CD14-positive monocyte (primary cell): ENCODE data around the gene TSPAN3. TPM values are rescaled to one million over a fixed set of nuclear protein-coding genes. Genes with fewer than 3 reads are reported as not detected.

Experiments
- DNase-seq, 3 donors: peaks; one replicate each; pipeline ENCODE4 v3.0.0-alpha.2; 2011 to 2022
- H2AFZ ChIP-seq: 2 replicates; pipeline ENCODE4 v1.6.0; 2012; ENCODE audit warnings: mild to moderate bottlenecking, low read depth, low read length, inconsistent platforms; ENCODE audit not compliant: insufficient read depth, poor library complexity, severe bottlenecking
- H3K27ac ChIP-seq, 2 donors: 1 replicate in 1 of 2; 2 replicates in 1 of 2; pipeline ENCODE4 v1.5.1; 2012 to 2013; ENCODE audit warnings: low read length in 2 of 2, control low read depth in 1 of 2, inconsistent platforms in 1 of 2, low read depth in 1 of 2, mild to moderate bottlenecking in 1 of 2
- H3K27me3 ChIP-seq, 2 donors: one replicate each; pipeline versions ENCODE4 v1.6.0 to v1.6.1; 2011 to 2013; ENCODE audit warnings: low read length in 2 of 2; ENCODE audit not compliant: control insufficient read depth in 2 of 2, insufficient read depth in 2 of 2
- H3K36me3 ChIP-seq, 2 donors: replicated peaks in 1 of 2; 1 replicate in 1 of 2; 2 replicates in 1 of 2; pipeline versions ENCODE4 v1.5.1 to v1.6.1; 2012 to 2013; ENCODE audit warnings: low read length in 2 of 2, control low read depth in 1 of 2, inconsistent platforms in 1 of 2, mild to moderate bottlenecking in 1 of 2; ENCODE audit not compliant: insufficient read depth in 2 of 2, control insufficient read depth in 1 of 2
- H3K4me1 ChIP-seq, 2 donors: 1 replicate in 1 of 2; 2 replicates in 1 of 2; pipeline versions ENCODE4 v1.5.1 to v1.6.1; 2012 to 2013; ENCODE audit warnings: low read length in 2 of 2, control low read depth in 1 of 2, inconsistent platforms in 1 of 2, mild to moderate bottlenecking in 1 of 2, moderate library complexity in 1 of 2; ENCODE audit not compliant: insufficient read depth in 2 of 2, control insufficient read depth in 1 of 2
- H3K4me2 ChIP-seq: replicated peaks from 2 replicates; pipeline ENCODE3; 2012; ENCODE audit warnings: low read length, moderate library complexity, mild to moderate bottlenecking; ENCODE audit not compliant: poor library complexity, severe bottlenecking; ENCODE audit errors: extremely low read depth
- H3K4me3 ChIP-seq, 3 experiments: fragments of 200-600 bp in 1 of 3; sonication (generic) in 1 of 3; replicated peaks in 1 of 3; 1 replicate in 2 of 3; 2 replicates in 1 of 3; pipeline ENCODE4 v1.5.1; 2011 to 2013; ENCODE audit warnings: low read length in 3 of 3, mild to moderate bottlenecking in 3 of 3, control low read depth in 2 of 3, low read depth in 2 of 3, inconsistent platforms in 1 of 3, moderate library complexity in 1 of 3
- H3K79me2 ChIP-seq: 2 replicates; pipeline ENCODE4 v1.6.0; 2012; ENCODE audit warnings: mild to moderate bottlenecking, control low read depth, inconsistent platforms, low read length, moderate library complexity; ENCODE audit not compliant: insufficient read depth
- H3K9ac ChIP-seq: 2 replicates; pipeline ENCODE4 v1.6.0; 2017; ENCODE audit warnings: low read length, mild to moderate bottlenecking; ENCODE audit not compliant: insufficient read depth, poor library complexity, severe bottlenecking
- H3K9me3 ChIP-seq, 2 donors: replicated peaks in 1 of 2; 1 replicate in 1 of 2; 2 replicates in 1 of 2; pipeline versions ENCODE4 v1.5.1 to v1.6.1; 2012 to 2013; ENCODE audit warnings: low read length in 2 of 2, control low read depth in 1 of 2; ENCODE audit not compliant: control insufficient read depth in 1 of 2, insufficient read depth in 1 of 2
- H4K20me1 ChIP-seq: 2 replicates; pipeline ENCODE4 v1.6.0; 2012; ENCODE audit warnings: mild to moderate bottlenecking, low read length, control low read depth, moderate library complexity; ENCODE audit not compliant: insufficient read depth
- H3K27ac Mint-ChIP-seq, 7 donors: one replicate each; pipeline ENCODE4 v1.8.0; 2020; ENCODE audit warnings: mild to moderate bottlenecking in 7 of 7, mixed read lengths in 7 of 7, moderate library complexity in 6 of 7, inconsistent platforms in 2 of 7
- H3K27me3 Mint-ChIP-seq, 3 donors: one replicate each; pipeline ENCODE4 v1.8.0; 2021 to 2022; ENCODE audit warnings: low read depth in 3 of 3, mild to moderate bottlenecking in 3 of 3, mixed read lengths in 3 of 3, moderate library complexity in 3 of 3, inconsistent platforms in 1 of 3
- H3K36me3 Mint-ChIP-seq, 2 donors: one replicate each; pipeline ENCODE4 v1.8.0; 2020; ENCODE audit warnings: mixed read lengths in 2 of 2, inconsistent platforms in 1 of 2, mild to moderate bottlenecking in 1 of 2
- H3K4me1 Mint-ChIP-seq: one replicate; pipeline ENCODE4 v1.8.0; 2020; ENCODE audit warnings: mild to moderate bottlenecking, mixed read lengths
- H3K4me3 Mint-ChIP-seq, 2 donors: one replicate each; pipeline ENCODE4 v1.8.0; 2020; ENCODE audit warnings: mild to moderate bottlenecking in 2 of 2, mixed read lengths in 2 of 2, moderate library complexity in 1 of 2
- H3K9me3 Mint-ChIP-seq, 7 donors: one replicate each; pipeline ENCODE4 v1.8.0; 2020 to 2022; ENCODE audit warnings: mixed read lengths in 7 of 7, mild to moderate bottlenecking in 6 of 7, moderate library complexity in 6 of 7, inconsistent platforms in 2 of 7
- CTCF ChIP-seq: fragments of 200-600 bp; IDR thresholded peaks from one replicate; pipeline ENCODE4 v1.8.0; 2022; ENCODE audit warnings: antibody characterized with exemption, mild to moderate bottlenecking
- WGBS: methylation state at CpG from one replicate; pipeline ENCODE4 v1.1.5; 2013; ENCODE audit warnings: missing lambda C conversion rate; ENCODE audit not compliant: insufficient coverage; 5-methylcytosine and 5-hydroxymethylcytosine counted together
- intact Hi-C, 2 donors: fragments of 100-400 bp; cut with micrococcal nuclease; formaldehyde crosslinking; loops; one replicate each; pipeline versions ENCODE4 v1.15.0 to v1.15.1; 2023
- polyA plus RNA-seq, 3 donors: library from polyadenylated mRNA; depleted of rRNA in 1 of 3; unstranded in 2 of 3; stranded (reverse) in 1 of 3; fragments of 300-500 nt in 2 of 3; fragments of >200 nt in 1 of 3; fragmentation: Illumina TruSeq in 2 of 3; gene quantifications; 1 replicate in 2 of 3; 2 replicates in 1 of 3; pipeline ENCODE4 v1.2.3, GENCODE V29; 2012 to 2021

The TSPAN3 gene
- polyA plus RNA-seq, 3 donors, result 26.0 to 68.0 (median 53.2) TPM

GRCh38 chr15:77039848-77040247, 31.1 kb downstream of the TSPAN3 start:
- Histone ChIP-seq H3K4me1 (no peaks in the 10 kb centered on the region), H3K9me3 (peaks cover 9 to 48% of the 10 kb centered on the region in 2 donors), H4K20me1 (peaks cover 65% of the 10 kb centered on the region), H3K4me2 (no peak overlapping the region), H3K79me2 (no peaks in the 10 kb centered on the region), H2AFZ (no peak overlapping the region), H3K36me3 (peaks cover 33 to 52% of the 10 kb centered on the region in 2 donors), H3K9ac (no peak overlapping the region), H3K4me3 (no peak overlapping the region), H3K27me3 (no peaks in the 10 kb centered on the region), H3K27ac (no peak overlapping the region)
- Mint-ChIP-seq H3K4me1 (peaks cover 10% of the 10 kb centered on the region), H3K9me3 (peaks cover 0 to 65% (median 34%) of the 10 kb centered on the region in 7 donors), H3K27ac (peak overlapping the region in 1 of 7 donors; percentile 73), H3K36me3 (peaks cover 43 to 56% of the 10 kb centered on the region in 2 donors), H3K4me3 (no peak overlapping the region), H3K27me3 (peaks cover 0 to 3% (median 1%) of the 10 kb centered on the region in 3 donors)
- TF ChIP-seq CTCF, result no peak
- intact Hi-C loops, result no loop called here
- 90% methylated on average over 2 of the region's 8 CpGs for WGBS
- DNase-seq, result no peak

- DNase-seq, result no peak
- intact Hi-C loops, result no loop called here
Measured at GRCh38 chr15:77039217-77039533, 31.7 kb downstream of the TSPAN3 start.

More at GRCh38 chr15:77039217-77039533, 31.7 kb downstream of the TSPAN3 start:
- Histone ChIP-seq H3K4me3 (no peak overlapping the region), H3K27me3 (no peaks in the 10 kb centered on the region), H3K9ac (no peak overlapping the region), H3K9me3 (peaks cover 9 to 48% of the 10 kb centered on the region in 2 donors), H3K79me2 (no peaks in the 10 kb centered on the region), H3K36me3 (peaks cover 37 to 52% of the 10 kb centered on the region in 2 donors), H3K4me1 (no peaks in the 10 kb centered on the region), H4K20me1 (peaks cover 67% of the 10 kb centered on the region), H2AFZ (no peak overlapping the region), H3K4me2 (no peak overlapping the region), H3K27ac (no peak overlapping the region)
- 100% methylated on average over 2 of the region's 5 CpGs for WGBS
- TF ChIP-seq CTCF, result no peak
- peaks cover 0 to 3% (median 2%) of the 10 kb centered on the region in 3 donors for H3K27me3 Mint-ChIP-seq
- H3K4me3 Mint-ChIP-seq, result no peak overlapping the region
- peaks cover 0 to 65% (median 34%) of the 10 kb centered on the region in 7 donors for H3K9me3 Mint-ChIP-seq
- peaks cover 43 to 56% of the 10 kb centered on the region in 2 donors for H3K36me3 Mint-ChIP-seq
- H3K4me1 Mint-ChIP-seq, result peaks cover 9% of the 10 kb centered on the region
- H3K27ac Mint-ChIP-seq, result peak overlapping the region in 1 of 7 donors; percentile 57
